Ascending aorta (tissue), 2 donors: ENCODE measurements around the gene LMNTD1. TPM values are rescaled to one million over a fixed set of nuclear protein-coding genes. Genes with fewer than 3 reads are reported as not detected.

Source experiments
- DNase-seq, 2 donors: peaks; one replicate each; pipeline ENCODE4 v3.0.0-alpha.2; 2019; ENCODE audit warnings: low spot score in 2 of 2
- H3K27ac ChIP-seq, 2 donors: fragments of 200-600 bp; sonication (generic); one replicate each; pipeline ENCODE4 v1.5.1; 2016 to 2017; ENCODE audit warnings: mild to moderate bottlenecking in 1 of 2
- H3K27me3 ChIP-seq: fragments of 200-600 bp; sonication (generic); one replicate; pipeline ENCODE4 v1.5.1; 2017
- H3K36me3 ChIP-seq, 2 donors: fragments of 200-600 bp; sonication (generic); one replicate each; pipeline ENCODE4 v1.5.1; 2016
- H3K4me1 ChIP-seq, 2 donors: fragments of 200-600 bp; sonication (generic); one replicate each; pipeline ENCODE4 v1.5.1; 2016 to 2017; ENCODE audit warnings: mild to moderate bottlenecking in 1 of 2
- H3K4me3 ChIP-seq, 2 donors: fragments of 200-600 bp; sonication (generic); one replicate each; pipeline ENCODE4 v1.5.1; 2016 to 2017; ENCODE audit warnings: mild to moderate bottlenecking in 1 of 2
- H3K9me3 ChIP-seq, 2 donors: fragments of 200-600 bp; sonication (generic); one replicate each; pipeline ENCODE4 v1.5.1; 2016
- CTCF ChIP-seq, 3 experiments: fragments of 200-600 bp in 2 of 3; fragments of 450-650 bp in 1 of 3; sonication (generic) in 2 of 3; IDR thresholded peaks; one replicate each; pipeline ENCODE4 v1.5.1; 2016 to 2019; ENCODE audit warnings: antibody characterized with exemption in 3 of 3, mild to moderate bottlenecking in 1 of 3, moderate library complexity in 1 of 3
- intact Hi-C: fragments of 100-400 bp; cut with DNase I; formaldehyde crosslinking; loops from one replicate; pipeline ENCODE4 v1.15.1; 2023
- total RNA-seq: library from RNA; depleted of rRNA; stranded (reverse); fragments of >200 nt; gene quantifications from one replicate; pipeline ENCODE4 v1.1.0, GENCODE V29; 2016

The LMNTD1 gene
- total RNA-seq, 1 donor from 2014 or later = not detected

GRCh38 chr12:25529738-25530137 lies 23.3 kb downstream of the LMNTD1 start:
- DNase-seq = no peak
- H3K36me3 ChIP-seq = no peaks in the 10 kb centered on the region
- intact Hi-C loops = no loop called here
- no peak for TF ChIP-seq CTCF (IDR thresholded peaks at IDR 0.05)
- no peaks in the 10 kb centered on the region for H3K9me3 ChIP-seq
- no peaks in the 10 kb centered on the region for H3K27me3 ChIP-seq
- H3K4me3 ChIP-seq = no peak overlapping the region
- no peaks in the 10 kb centered on the region for H3K4me1 ChIP-seq
- H3K27ac ChIP-seq = no peak overlapping the region

DNA sequence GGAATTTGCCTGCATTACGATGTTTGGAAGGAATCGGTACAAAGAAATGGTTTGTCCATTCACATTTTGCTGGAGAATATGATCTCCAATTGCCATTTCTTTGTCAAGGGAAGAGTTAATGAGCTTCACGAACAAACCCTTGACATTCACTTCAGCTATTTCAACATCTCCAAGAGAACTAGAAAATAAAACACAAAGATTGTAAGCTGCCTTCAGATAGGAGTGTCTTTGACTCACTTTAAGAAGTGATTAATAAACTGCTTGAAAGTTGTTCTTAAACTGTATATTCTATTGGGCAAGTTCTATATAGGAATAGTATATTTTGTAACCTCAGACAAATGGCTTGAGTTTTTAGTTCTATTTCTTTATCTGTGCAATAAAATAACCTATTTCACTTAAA lies 26.3 kb downstream of the LMNTD1 start:
- no peak for TF ChIP-seq CTCF (IDR thresholded peaks at IDR 0.05)
- no peaks in the 10 kb centered on the region for H3K4me1 ChIP-seq
- no peak overlapping the region for H3K4me3 ChIP-seq
- H3K36me3 ChIP-seq = no peaks in the 10 kb centered on the region
- intact Hi-C loops = no loop called here
- H3K27me3 ChIP-seq = no peaks in the 10 kb centered on the region
- no peak overlapping the region for H3K27ac ChIP-seq
- no peak for DNase-seq
- no peaks in the 10 kb centered on the region for H3K9me3 ChIP-seq

DNA sequence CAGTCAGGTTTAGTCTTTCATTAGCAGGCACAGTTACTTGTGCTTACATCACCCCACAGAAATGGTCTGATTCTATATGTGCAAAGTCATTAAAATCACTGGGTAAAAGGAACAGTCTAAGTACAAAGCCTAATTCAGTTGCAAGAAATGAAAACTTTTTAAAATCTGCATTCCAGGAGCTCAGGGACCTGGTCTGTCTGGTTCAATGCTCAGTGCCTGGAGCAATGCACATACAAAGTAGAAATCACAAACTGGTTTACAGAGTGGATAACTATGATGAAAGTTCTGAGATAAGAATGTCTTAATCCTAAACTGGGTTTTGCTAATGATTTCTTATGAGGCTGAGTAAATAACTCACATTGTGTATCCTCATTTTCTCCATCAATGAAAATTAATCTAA lies 28.7 kb downstream of the LMNTD1 start:
- TF ChIP-seq CTCF (IDR thresholded peaks at IDR 0.05) = no peak
- no peaks in the 10 kb centered on the region for H3K4me1 ChIP-seq
- H3K4me3 ChIP-seq = no peak overlapping the region
- H3K36me3 ChIP-seq = no peaks in the 10 kb centered on the region
- no peaks in the 10 kb centered on the region for H3K27me3 ChIP-seq
- intact Hi-C loops = no loop called here
- no peak for DNase-seq
- no peaks in the 10 kb centered on the region for H3K9me3 ChIP-seq
- no peak overlapping the region for H3K27ac ChIP-seq

GRCh38 chr12:25521625-25522256 lies 31.3 kb downstream of the LMNTD1 start:
- Histone ChIP-seq H3K4me3 (no peak overlapping the region), H3K4me1 (no peaks in the 10 kb centered on the region), H3K36me3 (no peaks in the 10 kb centered on the region), H3K27me3 (no peaks in the 10 kb centered on the region), H3K9me3 (no peaks in the 10 kb centered on the region), H3K27ac (no peak overlapping the region)
- intact Hi-C loops = no loop called here
- TF ChIP-seq CTCF (IDR thresholded peaks at IDR 0.05) = no peak
- DNase-seq = no peak

- no peak overlapping the region for H3K27ac ChIP-seq
- intact Hi-C loops = no loop called here
- DNase-seq = no peak
- no peaks in the 10 kb centered on the region for H3K4me1 ChIP-seq
- no peaks in the 10 kb centered on the region for H3K27me3 ChIP-seq
- no peaks in the 10 kb centered on the region for H3K36me3 ChIP-seq
- no peak for TF ChIP-seq CTCF (IDR thresholded peaks at IDR 0.05)
- no peaks in the 10 kb centered on the region for H3K9me3 ChIP-seq
- H3K4me3 ChIP-seq = no peak overlapping the region
Measured at GRCh38 chr12:25518512-25518911, 34.6 kb downstream of the LMNTD1 start.

- H3K4me3 ChIP-seq = no peak overlapping the region
- no peaks in the 10 kb centered on the region for H3K9me3 ChIP-seq
- H3K4me1 ChIP-seq = no peaks in the 10 kb centered on the region
- no peak overlapping the region for H3K27ac ChIP-seq
- no peaks in the 10 kb centered on the region for H3K36me3 ChIP-seq
- TF ChIP-seq CTCF (IDR thresholded peaks at IDR 0.05) = no peak
- DNase-seq = no peak
- no peaks in the 10 kb centered on the region for H3K27me3 ChIP-seq
- intact Hi-C loops = no loop called here
Measured at GRCh38 chr12:25504744-25505143, 48.3 kb downstream of the LMNTD1 start.
